GDM1 (cell line): ENCODE measurements around the gene PTGES2.

Experiments
- DNase-seq: peaks from one replicate; lab custom pipeline; 2025; lab: John Stamatoyannopoulos, UW

The PTGES2 gene

DNA sequence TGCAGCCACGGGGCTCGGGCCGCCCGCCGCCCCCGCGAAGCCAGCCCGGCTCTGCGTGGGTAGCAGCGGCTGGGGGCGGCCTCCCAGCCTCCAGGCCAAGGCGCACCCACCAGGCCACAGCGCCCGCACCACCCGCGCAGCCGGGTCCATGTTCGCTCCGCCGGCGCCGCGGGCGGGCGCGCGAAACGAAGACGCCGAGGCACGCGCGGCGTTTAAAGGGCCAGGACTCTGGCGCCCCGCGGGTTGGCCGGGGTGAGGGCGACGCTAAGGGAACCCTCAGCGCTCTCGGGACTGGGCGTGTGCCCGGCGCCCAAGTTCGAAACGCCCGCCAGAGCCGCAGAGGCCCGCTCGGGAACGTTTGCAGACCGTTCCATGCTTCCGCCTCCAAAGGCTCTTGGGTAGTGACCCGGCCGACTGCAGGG lies at the start of gene PTGES2:
TSS of gene PTGES2 (minus strand) at position 162 of the 422 bp plus-strand sequence. CDS start at position 150, 12 bp downstream.
- DNase-seq: peak; percentile 81

DNA sequence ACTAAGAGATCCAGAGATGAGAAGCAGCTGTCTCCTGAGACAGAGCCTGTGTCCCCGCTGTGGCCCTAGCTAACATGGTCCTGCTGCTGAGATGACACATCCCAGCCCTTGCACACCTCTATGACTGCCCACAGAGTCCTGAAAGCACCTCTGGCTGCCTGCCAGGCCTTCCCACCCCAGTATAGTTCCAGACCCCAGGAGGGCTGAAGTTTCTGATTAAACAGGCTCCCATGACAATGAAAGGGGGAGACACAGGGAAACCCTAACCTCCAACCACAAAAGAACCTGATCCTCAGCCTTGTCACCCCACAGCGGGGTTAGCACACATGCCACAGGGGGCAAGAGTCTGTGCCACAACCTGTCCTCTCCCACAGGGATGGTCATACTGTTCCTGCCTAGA lies 48.2 kb upstream of the PTGES2 start:
- DNase-seq: no peak

DNA sequence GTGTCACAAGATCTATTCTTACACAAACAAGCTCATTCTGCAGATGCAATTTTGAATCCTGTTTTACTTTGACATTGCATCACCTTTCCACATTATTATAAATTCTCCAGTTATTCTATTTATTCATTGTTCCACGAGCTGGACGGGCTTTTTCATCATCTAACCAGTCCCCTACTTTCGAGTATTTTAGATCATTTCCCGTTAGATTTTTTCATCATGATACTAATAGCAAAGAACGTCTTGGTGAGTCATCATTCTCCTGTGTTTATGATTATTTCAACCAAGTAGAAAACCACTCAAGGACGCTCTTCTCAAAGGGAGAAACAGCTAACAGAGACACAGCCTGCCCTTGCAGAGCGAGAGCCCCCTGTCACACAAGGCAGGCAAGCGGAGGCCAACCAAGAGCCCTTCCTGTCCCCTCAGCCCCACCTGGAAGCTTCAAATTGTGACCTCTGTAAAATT lies 47.6 kb upstream of the PTGES2 start:
- DNase-seq: no peak

DNA sequence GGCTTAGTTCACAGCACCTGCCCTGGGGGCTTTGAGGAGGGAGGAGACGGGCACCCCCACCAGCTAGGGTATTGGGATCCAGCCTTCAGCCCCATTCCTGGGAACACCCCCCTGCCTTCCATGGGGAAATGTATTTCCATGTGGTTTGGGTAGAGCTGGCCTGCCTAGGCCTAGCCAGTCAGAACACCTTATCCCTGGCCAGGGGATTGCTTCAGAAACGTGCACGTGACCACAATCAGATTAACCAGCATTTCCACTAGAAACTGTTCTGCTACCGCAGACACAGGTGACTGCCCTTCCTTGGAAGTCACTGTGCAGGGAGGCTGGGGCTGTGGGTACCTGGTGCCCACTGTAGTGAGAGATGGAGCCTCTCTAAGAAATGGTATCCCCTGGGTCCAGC lies 46.5 kb upstream of the PTGES2 start:
- DNase-seq: no peak

DNA sequence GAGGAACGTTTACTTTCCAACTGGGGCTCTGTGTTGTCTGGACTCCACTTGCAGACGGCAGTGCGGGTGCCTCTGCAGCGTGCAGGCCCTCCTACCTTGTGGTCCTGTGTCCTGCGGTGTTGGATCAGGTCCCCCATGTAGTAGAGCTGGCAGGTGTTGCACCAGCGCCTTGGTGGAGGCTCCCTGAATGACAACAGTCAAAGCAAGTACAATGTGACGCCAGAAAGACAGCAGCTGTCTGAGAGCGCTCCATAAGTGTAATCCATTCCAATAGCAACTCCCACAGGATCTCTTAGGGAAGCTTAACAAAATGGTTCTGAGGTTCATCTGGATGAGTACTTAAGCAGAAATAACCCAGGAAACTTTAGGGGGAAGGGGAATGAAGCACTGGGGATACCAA lies 42.4 kb upstream of the PTGES2 start:
- no peak for DNase-seq

DNA sequence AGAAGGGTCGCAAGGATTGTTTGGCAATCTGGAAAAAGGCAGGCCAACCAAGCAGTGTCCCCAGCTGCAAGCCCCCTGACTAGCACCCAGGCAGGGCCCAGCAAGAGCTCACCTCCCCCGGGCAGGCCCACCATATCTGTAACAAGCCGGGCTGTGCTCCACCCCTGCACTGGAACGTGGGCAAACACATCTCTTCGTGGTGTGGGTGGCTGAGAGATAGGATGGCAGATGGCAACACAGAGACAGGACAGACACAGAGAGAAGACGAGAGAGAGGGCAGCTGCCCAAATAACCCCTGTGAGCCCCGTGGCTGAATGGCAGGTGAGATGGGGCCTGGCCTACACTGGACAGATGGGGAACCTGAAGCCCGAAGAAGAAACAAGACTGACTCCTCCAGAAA lies 42.0 kb upstream of the PTGES2 start:
- no peak for DNase-seq

DNA sequence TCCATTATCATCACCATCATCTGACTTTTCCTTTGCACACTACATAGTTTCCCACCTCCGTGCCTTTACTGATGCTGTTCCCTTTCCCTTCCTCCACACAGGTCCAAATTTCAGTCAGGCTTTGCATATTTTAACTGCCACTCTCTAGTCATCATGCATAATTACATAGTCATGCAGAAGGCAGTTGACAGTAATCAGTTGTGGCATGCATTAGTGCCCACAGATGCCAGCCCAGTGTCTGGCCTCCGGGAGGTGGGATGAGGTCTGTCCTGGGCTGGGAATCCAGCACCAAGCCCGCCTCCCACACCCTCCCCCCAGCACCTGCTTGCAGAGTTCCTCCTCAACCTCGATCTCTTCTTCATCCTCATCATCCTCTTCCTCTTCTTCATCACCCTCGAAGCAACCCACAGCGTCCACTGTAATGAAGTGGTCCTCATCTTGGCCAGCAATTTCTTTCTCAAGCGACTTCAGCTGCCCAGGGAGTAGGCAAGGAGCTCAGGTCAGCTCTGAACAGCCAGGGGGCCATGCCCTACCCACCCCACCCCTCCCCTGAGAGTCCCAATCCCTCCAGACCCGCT lies 41.3 kb upstream of the PTGES2 start:
- DNase-seq: no peak

DNA sequence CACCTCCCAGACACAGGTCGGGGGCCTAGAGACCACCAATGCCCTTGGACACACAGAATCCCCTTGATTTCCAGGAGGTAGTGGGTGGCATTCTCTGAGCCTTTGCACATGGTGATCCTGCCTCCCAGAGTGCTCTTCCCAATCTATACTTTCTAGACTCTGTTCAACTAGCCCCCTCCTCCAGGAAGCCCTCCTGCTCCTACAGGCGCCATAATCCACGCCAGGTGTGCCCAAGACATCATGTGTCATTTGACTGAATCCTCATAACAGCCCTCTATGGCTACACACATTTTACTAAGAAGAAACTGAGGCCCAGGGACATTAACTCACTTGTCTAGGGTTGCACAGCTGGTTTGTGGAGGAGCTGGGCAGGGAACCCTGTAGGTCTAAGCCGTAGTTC lies 39.7 kb upstream of the PTGES2 start:
- no peak for DNase-seq

DNA sequence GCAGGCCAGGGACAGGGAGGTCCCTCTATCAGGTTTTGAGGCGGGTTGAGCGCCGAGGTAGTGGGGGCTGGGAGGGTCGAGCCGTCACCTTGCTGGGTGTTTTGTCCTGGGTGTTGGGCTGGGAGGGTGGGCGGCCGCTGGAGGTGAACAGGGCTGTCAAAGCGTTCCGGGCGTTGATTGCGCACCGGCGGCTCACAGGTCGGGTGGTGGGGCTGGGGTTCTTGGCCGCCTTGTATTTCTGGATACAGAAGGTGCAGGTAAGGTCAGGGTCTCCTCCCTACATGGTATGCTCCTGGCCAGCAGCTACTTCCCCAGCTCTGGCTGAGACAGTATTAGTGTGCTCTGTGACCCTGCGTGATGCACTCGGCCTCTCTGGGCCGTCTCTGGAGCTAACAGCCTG lies 38.6 kb upstream of the PTGES2 start:
- DNase-seq: no peak

DNA sequence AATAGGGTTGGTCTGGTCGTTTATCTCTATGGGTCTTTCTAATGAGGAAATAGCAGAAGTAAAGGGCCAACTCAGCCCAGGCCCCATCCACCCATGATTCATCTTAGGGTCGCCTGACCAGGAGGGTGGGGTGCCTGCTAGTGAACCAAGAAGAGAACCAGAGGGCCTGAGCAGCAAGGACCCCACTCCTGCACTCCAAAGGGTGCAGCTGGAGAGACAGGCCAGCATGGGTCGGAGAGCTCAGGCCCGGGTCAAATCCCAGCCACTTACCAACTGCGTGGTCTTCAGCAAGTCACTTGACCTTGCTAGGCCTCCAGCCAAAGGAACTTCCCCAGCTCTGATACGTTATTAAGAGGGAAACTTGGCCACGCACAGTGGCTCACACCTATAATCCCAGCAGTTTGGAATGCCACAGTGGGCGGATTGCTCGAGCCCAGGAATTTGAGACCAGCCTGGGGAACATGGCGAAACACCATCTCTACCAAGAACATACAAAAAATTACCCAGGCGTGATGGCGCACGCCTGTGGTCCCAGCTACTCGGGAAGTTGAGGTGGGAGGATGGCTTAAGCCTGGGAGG lies 36.9 kb upstream of the PTGES2 start:
- DNase-seq: no peak

DNA sequence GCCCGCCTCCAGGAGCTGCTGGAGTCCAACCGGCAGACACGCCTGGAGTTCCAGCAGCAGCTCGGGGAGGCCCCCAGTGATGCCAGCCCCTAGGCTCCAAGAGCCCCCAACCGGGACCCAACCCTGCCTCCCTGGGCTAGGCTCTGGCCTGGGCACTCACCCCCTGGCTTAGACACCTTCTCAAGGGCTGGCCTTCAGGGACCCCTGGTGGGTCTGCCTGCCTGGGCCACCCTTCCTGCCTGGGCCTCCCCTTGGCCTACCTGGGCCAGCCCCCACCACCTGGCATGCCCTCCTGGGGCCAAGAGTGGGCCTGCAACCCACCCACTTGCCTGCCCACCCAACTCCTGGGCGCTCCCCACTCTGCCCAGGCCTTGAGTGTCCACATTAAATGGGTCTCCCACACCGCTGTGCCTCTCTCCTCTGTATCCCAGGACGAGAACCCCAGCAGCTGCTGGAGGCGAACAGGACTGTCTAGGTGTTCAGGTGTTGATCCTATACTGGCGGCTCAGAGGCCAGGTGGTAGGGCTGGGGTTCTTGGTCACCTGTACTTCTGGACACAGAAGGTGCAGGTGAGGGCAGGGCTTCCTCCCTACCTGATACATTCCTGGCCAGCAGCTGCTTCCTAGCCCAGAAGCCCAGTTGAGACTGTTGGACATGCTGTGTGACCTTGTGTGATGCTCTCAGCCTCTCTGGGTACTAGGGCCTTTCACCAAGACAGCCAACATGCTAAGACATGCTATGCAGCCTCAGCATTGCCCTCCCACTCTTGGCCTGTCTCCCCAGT lies 36.2 kb upstream of the PTGES2 start:
- no peak for DNase-seq

DNA sequence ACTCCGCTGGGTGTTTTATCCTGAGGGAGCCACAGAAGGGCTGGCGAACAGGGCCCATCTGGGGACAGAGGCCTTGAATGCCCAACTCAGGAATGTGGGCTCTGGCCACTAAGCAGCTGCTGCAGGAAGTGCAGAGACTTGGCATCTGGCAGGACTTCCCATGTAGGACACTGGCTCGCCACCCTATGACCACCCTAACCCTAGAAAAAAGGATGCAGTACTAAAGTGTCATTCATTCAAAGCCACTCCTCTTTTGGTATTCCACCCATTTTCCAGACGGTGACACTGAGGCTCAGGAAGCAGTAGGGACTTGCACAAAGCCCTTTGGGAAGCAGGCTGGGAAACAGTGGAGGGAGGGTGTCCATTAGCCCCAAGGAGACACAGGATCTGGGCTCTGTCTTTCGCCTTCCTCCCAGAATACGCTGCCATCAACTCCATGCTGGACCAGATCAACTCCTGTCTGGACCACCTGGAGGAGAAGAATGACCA lies 35.5 kb upstream of the PTGES2 start:
- no peak for DNase-seq

DNA sequence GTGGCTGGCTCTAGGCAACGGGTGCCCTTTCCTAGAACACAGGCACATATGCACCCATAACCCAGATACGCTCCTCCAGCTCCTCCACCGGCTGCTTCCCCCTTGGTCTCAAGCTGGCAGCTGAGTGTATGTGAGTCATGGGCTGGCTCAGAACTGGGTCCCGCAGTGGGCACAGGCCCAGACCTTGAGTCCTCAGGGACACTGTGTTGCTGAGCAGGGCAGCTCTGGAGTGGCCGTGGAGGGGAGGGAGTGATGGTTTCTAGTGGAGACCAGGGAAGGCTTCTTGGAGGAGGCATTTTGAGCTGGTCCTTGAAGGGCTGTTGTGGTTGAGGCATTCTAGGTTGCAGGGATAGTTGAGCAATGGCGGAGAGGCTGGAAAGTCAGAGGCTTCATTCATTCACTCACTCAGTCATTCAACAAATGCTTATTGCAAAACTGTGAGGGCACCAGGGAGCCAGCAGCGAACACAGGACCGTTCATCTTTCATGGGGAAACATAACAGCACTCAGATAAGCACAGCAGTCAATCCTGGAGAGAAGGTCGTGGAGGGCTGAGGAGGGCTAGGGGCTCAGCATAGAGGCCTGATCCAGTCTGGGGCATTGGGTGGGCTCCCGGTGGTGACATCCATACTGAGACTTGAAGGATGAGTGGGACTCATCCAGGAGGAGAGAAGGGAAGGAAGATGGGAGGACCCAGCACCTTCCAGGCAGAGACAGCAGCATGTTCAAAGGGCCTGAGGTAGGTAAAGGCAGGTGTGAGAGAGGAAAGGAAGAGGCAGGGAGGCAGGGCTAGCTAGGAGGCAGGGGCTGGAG lies 34.9 kb upstream of the PTGES2 start:
- no peak for DNase-seq

DNA sequence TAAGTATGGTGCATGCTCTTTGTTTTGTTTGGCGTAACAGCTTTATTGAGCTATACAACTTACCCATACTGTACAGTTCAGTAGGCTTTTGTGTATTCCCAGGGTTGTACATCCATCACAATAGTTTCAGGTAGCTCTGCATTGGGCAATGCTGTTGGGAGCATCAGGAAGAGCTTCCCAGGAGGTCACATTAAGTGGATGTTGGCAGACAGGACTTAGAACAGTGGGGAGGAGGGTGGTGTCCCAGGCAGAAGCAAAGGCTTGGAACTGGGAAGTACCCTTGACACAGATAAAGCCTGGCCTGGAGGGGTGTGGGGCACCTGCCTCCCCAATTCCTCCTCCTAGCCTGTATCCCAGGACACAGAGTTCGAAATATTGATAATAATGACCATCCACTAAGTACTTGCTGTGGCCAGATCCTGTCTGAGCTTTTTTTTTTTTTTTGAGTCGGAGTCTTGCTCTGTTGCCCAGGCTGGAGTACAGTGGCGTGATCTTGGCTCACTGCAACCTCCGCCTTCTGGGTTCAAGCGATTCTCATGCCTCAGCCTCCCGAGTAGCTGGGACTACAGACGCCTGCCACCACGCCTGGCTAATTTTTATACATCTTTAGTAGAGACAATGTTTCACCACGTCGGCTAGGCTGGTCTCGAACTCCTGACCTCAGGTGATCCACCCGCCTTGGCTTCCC lies 33.8 kb upstream of the PTGES2 start:
- DNase-seq: no peak

DNA sequence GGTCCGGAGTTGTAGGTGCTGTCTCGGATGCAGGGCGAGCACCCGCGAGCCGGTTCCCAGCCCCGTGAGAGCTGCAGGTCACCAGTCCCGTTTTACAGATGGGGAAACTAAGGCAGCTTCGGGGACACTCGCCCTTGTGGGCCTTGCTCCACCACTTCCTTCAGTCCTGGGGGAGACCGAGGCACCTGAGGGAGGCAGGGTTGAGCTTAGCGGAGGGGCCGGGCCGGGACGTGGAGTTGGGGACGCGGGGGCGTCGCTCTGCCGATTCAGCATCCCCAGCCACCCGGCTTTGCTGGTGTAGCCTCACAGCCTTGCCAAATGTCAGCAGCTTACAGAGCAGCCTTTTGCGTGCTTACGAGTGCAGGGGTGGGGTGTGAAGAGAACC lies 33.1 kb upstream of the PTGES2 start:
- no peak for DNase-seq

DNA sequence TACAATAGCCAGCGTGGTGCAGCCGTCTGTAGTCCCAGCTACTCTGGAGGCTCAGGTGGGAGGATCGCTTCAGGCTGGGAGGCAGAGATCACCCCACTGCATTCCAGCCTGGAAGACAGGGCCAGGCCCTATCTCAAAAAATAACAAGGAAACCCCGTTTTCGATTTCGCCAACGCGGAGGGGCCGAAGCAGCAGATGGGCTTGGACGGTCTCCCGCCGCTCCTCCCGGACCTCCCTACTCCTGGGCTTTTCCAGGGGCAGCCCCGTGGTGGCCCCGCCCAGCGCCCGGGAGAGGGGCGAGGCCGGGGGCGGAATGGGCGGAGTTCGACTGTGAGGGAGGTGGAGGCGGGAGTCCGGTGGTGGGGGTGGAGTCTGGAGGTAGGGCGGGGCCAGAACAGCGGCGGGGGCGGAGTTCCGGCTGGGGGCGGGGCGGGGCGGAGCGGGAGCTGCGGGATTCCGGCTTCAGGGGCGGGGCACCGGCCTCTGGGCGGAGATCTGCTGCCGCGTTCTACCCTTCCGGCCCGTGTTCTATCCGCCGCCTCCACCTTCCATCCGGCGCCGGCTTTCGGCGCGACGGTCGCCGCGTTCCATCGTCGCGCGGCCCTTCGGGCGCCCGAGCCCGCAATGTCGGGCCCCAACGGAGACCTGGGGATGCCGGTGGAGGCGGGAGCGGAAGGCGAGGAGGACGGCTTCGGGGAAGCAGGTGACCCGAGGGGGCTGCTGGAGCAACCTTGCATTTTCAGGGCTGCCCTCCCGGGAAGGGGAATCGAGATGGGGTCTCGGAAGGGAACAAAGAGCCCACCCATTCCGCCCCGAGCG lies 32.5 kb upstream of the PTGES2 start, which contains the start of gene BBLN:
TSS of gene BBLN (plus strand) at position 482 of the 819 bp plus-strand sequence. CDS start at position 625, 143 bp downstream.
- DNase-seq: peak; percentile 85

DNA sequence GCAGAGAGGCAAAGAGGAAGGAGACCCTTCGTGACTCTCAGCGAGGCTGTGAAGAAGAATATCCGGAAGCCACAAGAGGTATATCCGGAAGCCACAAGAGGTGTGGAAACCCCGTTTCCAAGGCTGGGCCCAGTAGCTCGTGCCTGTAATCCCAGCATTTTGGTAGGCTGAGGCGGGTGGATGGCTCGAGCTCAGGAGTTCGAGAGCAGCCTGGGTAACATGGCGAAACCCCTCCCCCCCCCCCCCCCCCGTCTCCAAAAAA lies 31.9 kb upstream of the PTGES2 start:
- peak; percentile 65 for DNase-seq

DNA sequence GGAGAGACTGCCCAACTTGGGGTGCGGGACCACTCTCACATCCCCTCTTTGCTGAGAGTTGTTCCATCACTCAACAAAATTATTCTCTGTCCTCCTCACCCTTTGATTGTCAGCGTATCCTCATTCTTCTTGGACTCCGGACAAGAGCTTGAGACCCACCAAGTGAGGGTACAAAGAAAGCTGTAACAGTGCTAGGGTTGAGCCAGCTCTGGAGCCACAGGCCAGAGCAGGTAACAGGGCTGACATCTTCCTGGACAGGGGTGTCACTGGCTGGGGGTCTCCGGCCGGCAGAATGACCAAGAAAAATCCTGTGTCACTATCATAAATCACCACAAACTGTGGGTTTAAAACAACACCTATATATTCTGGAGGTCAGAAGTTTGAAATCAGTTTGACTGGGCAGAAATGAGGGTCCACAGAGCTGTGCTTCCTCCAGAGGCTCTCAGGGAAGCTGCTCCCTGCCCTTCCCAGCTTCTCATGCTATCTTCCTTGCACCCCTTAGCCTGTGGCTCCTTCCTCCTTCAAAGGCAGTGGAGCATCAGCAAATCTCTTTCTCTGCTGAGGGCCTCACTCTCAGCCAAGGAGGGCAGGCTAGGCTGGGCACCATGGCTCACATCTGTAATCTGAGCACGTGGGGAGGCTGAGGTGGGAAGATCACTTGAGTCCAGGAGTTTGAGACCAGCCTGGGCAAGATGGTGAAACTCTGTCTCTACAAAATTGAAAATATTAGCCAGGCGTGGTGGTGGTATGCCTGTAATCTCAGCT lies 28.4 kb upstream of the PTGES2 start:
- no peak for DNase-seq

DNA sequence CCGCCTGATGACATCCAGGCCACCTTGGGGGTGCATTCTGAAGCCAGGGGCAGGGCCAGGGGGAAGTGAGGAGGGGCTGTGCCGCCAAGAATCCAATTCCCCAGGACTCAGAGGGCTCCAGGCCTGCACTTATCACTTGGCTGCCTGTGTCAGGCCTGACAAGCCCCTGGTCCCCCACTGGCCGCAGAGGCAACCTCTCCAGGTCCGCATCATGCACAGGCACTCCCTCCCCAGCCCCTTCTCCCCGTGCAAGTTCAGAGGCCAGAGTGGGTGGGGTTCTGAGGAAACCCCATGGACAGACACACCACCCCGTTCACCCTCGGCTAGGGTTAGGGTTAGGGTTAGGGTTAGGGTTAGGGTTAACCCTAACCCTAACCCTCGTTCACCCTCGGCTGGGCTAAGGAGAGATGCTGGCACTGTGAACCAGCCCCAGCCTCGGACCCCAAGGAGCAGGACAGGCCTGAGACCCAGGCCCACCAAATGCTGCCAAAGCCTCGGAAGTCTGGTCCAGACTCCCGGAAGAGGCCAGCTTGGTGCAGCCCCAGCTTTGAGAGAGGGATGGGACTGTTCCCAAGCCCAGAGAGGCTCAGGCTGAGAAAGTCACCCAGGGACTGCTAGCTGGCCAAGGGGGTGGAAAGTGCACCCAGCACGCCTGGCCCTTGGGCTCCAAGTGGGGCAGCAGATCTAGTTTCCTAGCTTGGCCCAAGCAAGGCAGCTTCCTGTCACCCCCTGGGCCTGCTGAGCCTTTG lies 26.6 kb upstream of the PTGES2 start:
- DNase-seq: no peak
